Keratinocyte (primary cell): ENCODE data around the gene PPIG. TPM values are rescaled to one million over a fixed set of nuclear protein-coding genes. Genes with fewer than 3 reads are reported as not detected.

ENCODE experiments used
- DNase-seq: peaks from one replicate; pipeline ENCODE4 v3.0.0-alpha.2; 2011; ENCODE audit warnings: low read depth, missing footprints, low spot score
- FAIRE-seq: peaks from 2 replicates; lab custom pipeline; 2011; peaks lifted over from hg19 to GRCh38; lab: Jason Lieb, UNC
- H2AFZ ChIP-seq: 2 replicates; pipeline ENCODE4 v1.6.0; 2012; ENCODE audit warnings: low read length, control low read depth, inconsistent platforms; ENCODE audit not compliant: control insufficient read depth
- H3K27ac ChIP-seq: 2 replicates; pipeline ENCODE4 v1.5.1; 2011; ENCODE audit warnings: low read length; ENCODE audit not compliant: control insufficient read depth, insufficient read depth
- H3K27me3 ChIP-seq: 3 replicates; pipeline ENCODE4 v1.6.0; 2011; ENCODE audit warnings: low read length; ENCODE audit not compliant: control insufficient read depth, insufficient read depth; ENCODE audit errors: extremely low read depth
- H3K36me3 ChIP-seq, 2 experiments: 2 replicates in 1 of 2; 3 replicates in 1 of 2; pipeline ENCODE4 v1.5.1; 2011; ENCODE audit warnings: low read length in 2 of 2, mild to moderate bottlenecking in 1 of 2; ENCODE audit not compliant: control insufficient read depth in 2 of 2, insufficient read depth in 2 of 2; ENCODE audit errors: extremely low read depth in 1 of 2
- H3K4me1 ChIP-seq: 3 replicates; pipeline ENCODE4 v1.5.1; 2011; ENCODE audit warnings: low read length; ENCODE audit not compliant: control insufficient read depth, insufficient read depth; ENCODE audit errors: extremely low read depth
- H3K4me2 ChIP-seq: 3 replicates; pipeline ENCODE4 v1.6.0; 2011; ENCODE audit warnings: low read depth, low read length; ENCODE audit not compliant: control insufficient read depth, insufficient read depth; ENCODE audit errors: extremely low read depth
- H3K4me3 ChIP-seq, 3 experiments: fragments of 200-600 bp in 1 of 3; sonication (generic) in 1 of 3; 2 replicates in 2 of 3; 3 replicates in 1 of 3; pipeline ENCODE4 v1.5.1; 2011 to 2016; ENCODE audit warnings: low read length in 3 of 3, mild to moderate bottlenecking in 3 of 3, control low read depth in 2 of 3, inconsistent platforms in 1 of 3, low read depth in 1 of 3, mixed read lengths in 1 of 3, mixed run types in 1 of 3, moderate library complexity in 1 of 3; ENCODE audit not compliant: control insufficient read depth in 2 of 3, insufficient read depth in 2 of 3; ENCODE audit errors: extremely low read depth in 1 of 3
- H3K79me2 ChIP-seq: 2 replicates; pipeline ENCODE4 v1.6.0; 2012; ENCODE audit warnings: low read length; ENCODE audit not compliant: control insufficient read depth, insufficient read depth
- H3K9ac ChIP-seq: 3 replicates; pipeline ENCODE4 v1.6.0; 2011; ENCODE audit warnings: low read length; ENCODE audit not compliant: control insufficient read depth, insufficient read depth; ENCODE audit errors: extremely low read depth
- H3K9me1 ChIP-seq: 3 replicates; pipeline ENCODE4 v1.6.0; 2011; ENCODE audit warnings: low read length; ENCODE audit not compliant: control insufficient read depth, insufficient read depth; ENCODE audit errors: extremely low read depth
- H3K9me3 ChIP-seq: 2 replicates; pipeline ENCODE4 v1.5.1; 2012; ENCODE audit warnings: low read depth, low read length; ENCODE audit not compliant: control insufficient read depth
- H4K20me1 ChIP-seq: 3 replicates; pipeline ENCODE4 v1.6.0; 2011; ENCODE audit warnings: low read length; ENCODE audit not compliant: control insufficient read depth, insufficient read depth; ENCODE audit errors: extremely low read depth
- CTCF ChIP-seq, 3 experiments: IDR thresholded peaks in 1 of 3; conservative IDR thresholded peaks in 1 of 3; optimal IDR thresholded peaks in 1 of 3; 2 replicates in 2 of 3; 3 replicates in 1 of 3; pipeline versions ENCODE3 to v1.5.1; 2011; ENCODE audit warnings: low read length in 3 of 3, mild to moderate bottlenecking in 3 of 3, moderate library complexity in 2 of 3, control low read depth in 1 of 3, inconsistent platforms in 1 of 3; ENCODE audit not compliant: insufficient read depth in 2 of 3; ENCODE audit errors: extremely low read depth in 1 of 3
- EZH2 ChIP-seq: IDR thresholded peaks from one replicate; pipeline ENCODE4 v1.6.1; 2012; ENCODE audit warnings: inconsistent platforms, mild to moderate bottlenecking, low read length, moderate library complexity
- dilution Hi-C: fragments of 300-500 bp; cut with MboI; formaldehyde crosslinking; loops from one replicate; pipeline ENCODE4 v1.7.0; 2020; ENCODE audit warnings: low sequenced_read_pairs; ENCODE audit not compliant: extremely low pct_ligation_motif_present
- polyA plus RNA-seq, 5 experiments: library from polyadenylated mRNA; depleted of rRNA in 3 of 5; stranded (reverse) in 3 of 5; stranded (forward) in 1 of 5; unstranded in 1 of 5; fragments of >200 nt; gene quantifications; 1 replicate in 1 of 5; 2 replicates in 3 of 5; 3 replicates in 1 of 5; pipeline versions ENCODE4 v1.2.1 to v1.2.3, GENCODE V29; 2011 to 2012; ENCODE audit warnings: missing spikeins in 2 of 5, low read depth in 1 of 5, low replicate concordance in 1 of 5

PPIG gene
- polyA plus RNA-seq, 1 donor (not counting 4 experiments of a cell fraction or from before 2014, with no cell fraction given): 37.4 TPM

GRCh38 chr2:169647496-169647895 is 63.3 kb downstream of the PPIG start:
- H4K20me1 ChIP-seq: no peaks in the 10 kb centered on the region
- H3K9me1 ChIP-seq: no peaks in the 10 kb centered on the region
- H3K9me3 ChIP-seq: no peaks in the 10 kb centered on the region
- FAIRE-seq (no peak), DNase-seq (no peak)
- dilution Hi-C loops: no loop called here
- H3K79me2 ChIP-seq: no peaks in the 10 kb centered on the region
- H3K27me3 ChIP-seq: no peaks in the 10 kb centered on the region
- no peak overlapping the region for H3K4me3 ChIP-seq
- no peaks in the 10 kb centered on the region for H3K4me1 ChIP-seq
- TF ChIP-seq EZH2 (no peak), CTCF (optimal IDR thresholded peaks at IDR 0.05 in 1 of 3, IDR thresholded peaks at IDR 0.05 in 1 of 3, conservative IDR thresholded peaks at IDR 0.05 in 1 of 3; ENCODE audit: extremely low read depth in 1 of 3, insufficient read depth in 2 of 3, low read length in 3 of 3) (no peak)
- no peaks in the 10 kb centered on the region for H3K36me3 ChIP-seq
- H3K9ac ChIP-seq: no peak overlapping the region
- H3K27ac ChIP-seq: no peak overlapping the region
- H3K4me2 ChIP-seq: no peak overlapping the region
- no peak overlapping the region for H2AFZ ChIP-seq

GRCh38 chr2:169649278-169649677 is 65.1 kb downstream of the PPIG start:
- Histone ChIP-seq H3K79me2 (no peaks in the 10 kb centered on the region), H3K9me3 (no peaks in the 10 kb centered on the region), H3K4me3 (no peak overlapping the region), H3K36me3 (no peaks in the 10 kb centered on the region), H3K9ac (no peak overlapping the region), H3K27ac (no peak overlapping the region), H3K27me3 (no peaks in the 10 kb centered on the region), H3K4me2 (no peak overlapping the region), H2AFZ (no peak overlapping the region), H3K4me1 (no peaks in the 10 kb centered on the region), H3K9me1 (no peaks in the 10 kb centered on the region), H4K20me1 (no peaks in the 10 kb centered on the region)
- DNase-seq (no peak), FAIRE-seq (no peak)
- dilution Hi-C loops: no loop called here
- TF ChIP-seq EZH2 (no peak), CTCF (optimal IDR thresholded peaks at IDR 0.05 in 1 of 3, IDR thresholded peaks at IDR 0.05 in 1 of 3, conservative IDR thresholded peaks at IDR 0.05 in 1 of 3; ENCODE audit: extremely low read depth in 1 of 3, insufficient read depth in 2 of 3, low read length in 3 of 3) (no peak)
